Measurements from ENCODE around the gene PCSK2.

PCSK2 gene

GRCh38 chr20:17510548-17510947 lies 283.7 kb downstream of the PCSK2 start:
- DNase-seq, result no peak

GRCh38 chr20:17511401-17511800 lies 284.6 kb downstream of the PCSK2 start:
- DNase-seq, result no peak

- DNase-seq, result no peak
Measured at GRCh38 chr20:17513939-17514338, 287.1 kb downstream of the PCSK2 start.

GRCh38 chr20:17515053-17515452 lies 288.2 kb downstream of the PCSK2 start:
- DNase-seq, result no peak

- no peak for DNase-seq
Measured at GRCh38 chr20:17518339-17519052, 291.7 kb downstream of the PCSK2 start.

GRCh38 chr20:17519606-17520285 lies 292.9 kb downstream of the PCSK2 start:
- DNase-seq, result no peak

- DNase-seq, result no peak
Measured at GRCh38 chr20:17520583-17520982, 293.7 kb downstream of the PCSK2 start.

- no peak for DNase-seq
Measured at GRCh38 chr20:17522528-17522927, 295.7 kb downstream of the PCSK2 start.

- no peak for DNase-seq
Measured at GRCh38 chr20:17523326-17523725, 296.5 kb downstream of the PCSK2 start.

- no peak for DNase-seq
Measured at GRCh38 chr20:17524560-17524959, 297.7 kb downstream of the PCSK2 start.

- DNase-seq, result no peak
Measured at GRCh38 chr20:17525132-17525531, 298.3 kb downstream of the PCSK2 start.

- peak in 1 of 6 experiments; percentile 3 for DNase-seq
Measured at GRCh38 chr20:17525650-17526049, 298.8 kb downstream of the PCSK2 start.

- no peak for DNase-seq
Measured at GRCh38 chr20:17529586-17529985, 302.7 kb downstream of the PCSK2 start.

GRCh38 chr20:17530153-17530552 lies 303.3 kb downstream of the PCSK2 start:
- no peak for DNase-seq

- peak in 2 of 6 experiments; percentile 12 to 21 for DNase-seq
Measured at GRCh38 chr20:17530716-17531664, 304.1 kb downstream of the PCSK2 start, which contains the start of gene BFSP1. Gene BFSP1, minus strand, starts transcription at chr20:17531379. Its CDS starts 50 bp downstream, at chr20:17531329.

- DNase-seq, result no peak
Measured at GRCh38 chr20:17531665-17532025, 304.8 kb downstream of the PCSK2 start.

GRCh38 chr20:17533396-17533795 lies 306.6 kb downstream of the PCSK2 start:
- DNase-seq, result no peak

GRCh38 chr20:17534077-17534476 lies 307.2 kb downstream of the PCSK2 start:
- DNase-seq, result no peak

Measured in stimulated activated naive CD4-positive, alpha-beta T cell (primary cell).